HG03060 (cell line): ENCODE data around the gene FRMD7.

ENCODE experiments used
- ATAC-seq: cut with Tn5 transposase; IDR thresholded peaks from one replicate; pipeline ENCODE4 v1.9.1; 2021; ENCODE audit warnings: low read depth, moderate number of reproducible peaks; ENCODE audit not compliant: unreplicated experiment

Gene FRMD7

GRCh38 chrX:132040066-132040465, 87.8 kb downstream of the FRMD7 start:
- ATAC-seq = no peak

GRCh38 chrX:132037479-132037993, 90.3 kb downstream of the FRMD7 start:
- no peak for ATAC-seq

GRCh38 chrX:132034648-132035047, 93.2 kb downstream of the FRMD7 start:
- no peak for ATAC-seq

GRCh38 chrX:132033166-132033565, 94.7 kb downstream of the FRMD7 start:
- ATAC-seq = no peak

- no peak for ATAC-seq
Measured at GRCh38 chrX:132031867-132032266, 96.0 kb downstream of the FRMD7 start.

GRCh38 chrX:132030264-132030663, 97.6 kb downstream of the FRMD7 start:
- ATAC-seq = no peak
